ENCODE results near the gene CTSD.

CTSD gene

GRCh38 chr11:1743585-1744136 lies 20.1 kb downstream of the CTSD start:
- DNase-seq, result no peak

DNA sequence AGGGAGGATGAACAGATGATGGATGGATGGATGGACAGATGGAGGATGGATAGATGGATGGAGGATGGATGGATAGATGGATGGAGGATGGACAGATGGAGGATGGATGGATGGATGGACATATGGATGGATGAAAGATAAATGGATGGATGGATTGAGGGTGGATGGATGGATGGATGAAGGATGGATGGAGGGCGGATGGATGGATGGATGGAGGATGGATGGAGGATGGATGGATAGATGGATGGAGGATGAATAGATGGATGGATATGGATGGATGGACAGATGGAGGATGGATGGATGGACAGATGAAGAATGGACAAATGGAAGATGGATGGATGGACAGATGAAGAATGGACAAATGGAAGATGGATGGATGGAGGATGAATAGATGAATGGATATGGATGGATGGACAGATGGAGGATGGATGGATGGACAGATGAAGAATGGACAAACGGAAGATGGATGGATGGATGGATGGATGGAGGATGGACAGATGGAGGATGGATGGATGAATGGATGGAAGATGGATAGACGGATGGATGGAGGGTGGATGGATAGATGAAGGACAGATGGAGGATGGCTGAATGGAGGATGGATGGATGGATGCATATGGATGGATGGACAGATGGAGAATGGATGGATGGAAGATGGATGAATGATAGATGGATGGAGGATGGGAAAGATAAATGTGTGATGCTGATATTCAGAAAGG lies 20.7 kb downstream of the CTSD start:
- no peak for DNase-seq

DNA sequence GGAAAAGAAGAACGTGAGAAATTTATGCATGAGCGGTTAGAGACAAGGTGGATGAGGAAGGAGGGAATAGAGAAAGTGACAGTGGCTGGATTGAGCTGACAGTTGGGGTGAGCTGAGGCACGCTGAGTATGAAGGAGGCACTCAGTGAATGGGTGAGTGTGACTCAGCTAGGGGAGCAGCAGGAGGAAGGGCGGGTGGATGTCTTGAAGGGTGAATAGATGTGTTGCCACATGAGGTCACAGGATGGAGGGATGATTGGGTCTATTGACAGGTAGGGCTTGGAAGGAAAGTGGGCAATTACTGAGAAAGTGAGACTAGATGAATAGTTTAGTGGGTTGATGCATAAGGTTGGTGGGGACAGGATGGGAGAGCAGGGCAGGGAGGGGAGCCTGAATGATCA lies 21.4 kb downstream of the CTSD start:
- no peak for DNase-seq

DNA sequence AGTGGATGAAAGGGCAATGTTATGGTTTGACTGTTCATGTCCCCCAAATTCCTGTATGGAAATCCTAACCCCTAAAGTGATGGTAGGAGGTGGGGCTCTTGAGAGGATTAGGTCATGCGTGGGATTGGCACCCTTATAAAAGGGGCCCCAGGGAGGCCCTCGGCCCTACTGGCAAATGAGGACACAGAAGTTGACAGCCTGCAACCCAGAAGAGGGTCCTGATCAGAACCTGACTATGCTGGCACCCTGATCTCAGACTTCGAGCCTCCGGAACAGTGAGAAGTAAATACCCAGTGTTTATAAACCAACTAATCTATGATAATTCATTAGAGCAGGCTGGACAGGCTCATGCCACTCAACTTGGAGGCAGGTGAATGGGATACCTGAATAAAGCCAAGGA lies 22.0 kb downstream of the CTSD start:
- no peak for DNase-seq

- DNase-seq, result no peak
Measured at GRCh38 chr11:1740786-1741530, 22.8 kb downstream of the CTSD start.

GRCh38 chr11:1739576-1739975 lies 24.2 kb downstream of the CTSD start:
- no peak for DNase-seq

DNA sequence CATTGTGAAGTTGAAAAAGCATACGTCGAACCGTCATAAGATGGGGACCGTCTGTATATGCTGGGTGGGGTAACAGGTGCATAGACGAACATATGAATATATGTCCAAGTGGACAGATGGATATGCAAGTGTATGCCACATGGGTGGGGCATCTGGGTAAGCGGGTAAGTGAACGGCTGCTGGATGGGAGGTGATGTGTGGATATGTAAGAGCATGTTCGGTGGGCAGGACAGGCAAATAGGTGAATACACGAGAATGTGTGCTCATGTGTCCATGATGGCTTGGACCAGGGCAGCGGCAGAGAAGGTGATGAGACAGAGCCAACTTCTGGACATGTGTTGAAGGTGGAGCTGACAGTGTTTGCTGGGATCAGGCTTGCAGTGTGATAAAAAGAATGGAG lies 25.3 kb downstream of the CTSD start:
- no peak for DNase-seq

DNA sequence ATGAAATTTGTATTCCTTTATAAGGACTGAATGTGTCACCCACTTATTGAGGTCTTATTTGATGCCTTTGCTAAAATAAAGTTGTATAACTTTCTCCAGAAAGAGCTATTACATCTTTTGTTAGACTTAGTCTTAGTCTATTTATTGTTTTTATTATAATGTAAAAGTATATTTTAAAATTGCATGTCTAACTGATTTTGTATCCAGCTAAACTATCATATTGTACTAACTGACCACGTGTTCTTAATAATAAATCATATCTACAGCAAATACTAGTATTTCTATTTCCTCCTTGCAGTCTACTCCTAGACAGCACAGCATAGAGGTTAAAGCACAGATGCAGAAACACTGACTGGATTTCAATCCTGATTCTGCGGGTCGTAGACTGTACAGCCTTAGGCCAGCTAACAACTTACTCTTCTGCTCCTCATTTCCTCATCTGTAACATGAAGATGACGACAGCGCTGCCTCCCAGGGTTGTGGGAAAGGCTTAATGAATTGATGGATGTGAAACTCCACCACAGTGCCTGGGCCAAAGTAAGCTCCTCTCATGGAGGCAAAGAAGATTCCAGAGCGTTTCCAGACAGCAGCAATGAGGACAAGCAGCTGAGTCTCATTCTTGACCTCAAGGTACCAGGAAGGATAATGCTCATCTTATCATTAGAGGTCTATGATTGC lies 26.5 kb downstream of the CTSD start:
- no peak for DNase-seq

GRCh38 chr11:1736447-1736992 lies 27.2 kb downstream of the CTSD start:
- DNase-seq, result no peak

DNA sequence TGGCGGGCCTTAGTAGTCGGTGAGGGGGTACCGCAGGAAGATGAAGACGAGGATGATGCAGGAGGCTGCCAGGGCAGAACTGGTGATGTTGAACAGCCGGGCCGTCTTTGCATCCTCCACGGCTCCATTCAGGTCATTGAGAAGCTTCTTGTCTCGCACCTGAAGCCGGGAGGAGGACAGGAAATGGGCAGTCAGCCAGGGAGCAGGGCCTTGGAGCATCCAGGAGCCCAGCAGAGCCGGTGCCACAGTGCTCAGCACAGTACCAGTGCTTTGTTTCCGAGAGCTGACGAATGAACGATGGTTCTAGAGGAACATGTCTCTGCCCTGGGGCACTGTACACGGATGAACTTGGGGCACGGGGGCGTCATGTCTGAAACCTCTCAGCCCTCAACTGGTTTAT lies 28.5 kb downstream of the CTSD start:
- no peak for DNase-seq

- DNase-seq, result no peak
Measured at GRCh38 chr11:1734641-1735081, 29.1 kb downstream of the CTSD start.

GRCh38 chr11:1733716-1734640 lies 29.7 kb downstream of the CTSD start:
- DNase-seq, result no peak

DNA sequence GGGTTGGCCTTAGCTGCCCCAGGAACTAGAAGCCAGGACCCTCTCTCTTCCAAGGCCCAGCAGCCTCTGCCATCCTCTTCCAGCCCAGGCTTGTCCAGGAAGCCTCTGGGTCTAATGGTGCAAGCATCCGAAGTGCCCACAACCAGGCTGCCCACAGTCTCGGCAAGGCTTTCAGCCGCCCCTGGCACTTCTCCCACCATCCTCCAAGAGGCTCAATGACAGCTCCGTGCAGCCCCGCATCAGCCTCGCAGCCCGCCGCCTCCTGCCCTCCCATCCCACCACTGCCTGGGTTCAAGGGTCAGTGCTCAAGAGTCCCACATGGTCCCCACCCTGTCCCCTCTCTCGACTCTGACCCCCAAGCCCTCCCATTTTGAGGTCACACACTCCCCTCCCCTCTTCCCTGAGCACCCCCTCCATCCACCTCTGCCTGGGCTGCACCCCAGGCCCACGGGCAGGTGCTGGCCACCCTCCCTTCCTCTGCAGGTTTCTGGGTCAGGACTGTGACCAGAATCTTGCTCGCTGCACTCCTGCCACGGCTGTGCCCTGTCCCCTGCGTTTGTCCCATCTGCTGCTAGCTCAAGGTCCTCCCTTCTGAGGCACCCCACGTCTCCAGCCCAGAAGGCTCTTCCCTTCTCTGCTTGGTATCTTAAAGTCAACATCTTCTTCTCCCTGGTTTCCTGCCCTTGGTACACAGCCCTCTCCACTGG lies 30.6 kb downstream of the CTSD start:
- no peak for DNase-seq

DNA sequence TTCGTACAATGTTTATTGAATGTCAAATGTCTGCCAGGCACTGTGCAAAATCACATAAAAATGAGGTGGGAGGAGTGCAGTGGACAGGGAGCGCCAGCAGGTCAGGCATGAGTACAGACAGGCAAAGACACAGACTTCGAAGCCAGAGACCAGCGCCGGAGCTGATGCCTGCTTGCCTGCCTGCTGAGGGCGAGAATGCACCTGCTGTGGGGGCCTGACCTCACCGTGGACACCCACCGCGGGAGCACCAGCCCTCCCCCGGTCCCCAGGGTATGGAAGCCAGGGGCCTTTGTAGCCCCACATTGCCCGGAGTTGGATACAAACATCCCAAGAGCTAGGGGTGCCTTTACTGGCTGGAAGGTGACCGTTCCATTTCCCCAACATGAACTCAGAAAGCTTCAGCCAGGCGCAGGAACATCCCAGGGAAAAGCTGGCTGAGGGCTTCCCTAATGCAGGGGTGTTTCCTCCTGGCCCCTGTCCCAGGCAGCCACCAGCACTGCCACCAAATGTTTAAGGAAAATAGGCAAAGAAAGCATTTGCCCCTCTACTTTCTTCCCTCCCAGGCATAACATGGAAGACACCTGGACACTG lies 31.2 kb downstream of the CTSD start:
- DNase-seq, result no peak

DNA sequence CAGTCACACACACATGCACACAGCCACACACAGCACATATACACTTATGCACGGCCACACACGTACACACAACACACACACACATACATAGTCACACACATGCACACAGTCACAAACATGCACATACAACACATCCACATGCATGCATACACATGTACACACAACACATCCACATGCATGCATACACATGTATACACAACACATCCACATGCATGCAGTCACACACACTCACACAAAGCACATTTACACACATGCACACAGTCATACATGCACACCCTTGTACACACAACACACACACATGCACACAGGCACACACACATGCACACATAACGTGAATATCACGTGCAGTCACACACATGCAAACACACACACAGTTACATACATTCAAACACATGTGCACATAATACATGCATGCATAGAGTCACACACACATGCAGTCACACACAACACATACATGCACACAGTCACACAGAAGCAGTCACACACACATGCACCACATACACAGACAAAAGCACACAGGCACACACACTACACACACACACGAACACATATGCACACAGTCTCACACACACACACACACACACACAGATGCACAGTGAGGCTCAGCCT lies 32.2 kb downstream of the CTSD start:
- DNase-seq, result no peak

GRCh38 chr11:1730059-1730629 lies 33.6 kb downstream of the CTSD start:
- no peak for DNase-seq

DNA sequence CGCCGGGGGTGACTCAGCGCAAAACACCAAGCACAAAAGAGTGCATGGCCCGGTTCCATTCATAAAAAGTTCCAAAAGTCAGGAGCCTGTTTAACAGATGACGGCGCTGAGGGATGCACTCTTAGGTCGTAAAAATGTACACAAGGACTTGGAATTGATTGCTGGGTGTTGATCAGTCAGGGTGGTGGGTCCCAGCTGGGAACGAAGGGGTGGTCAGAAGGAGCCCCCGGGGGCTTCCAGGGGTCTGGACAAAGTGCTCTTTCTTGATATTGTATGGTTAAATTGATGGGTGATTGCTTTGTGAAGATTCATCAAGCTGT lies 34.1 kb downstream of the CTSD start:
- no peak for DNase-seq

- no peak for DNase-seq
Measured at GRCh38 chr11:1728931-1729691, 34.6 kb downstream of the CTSD start.

DNA sequence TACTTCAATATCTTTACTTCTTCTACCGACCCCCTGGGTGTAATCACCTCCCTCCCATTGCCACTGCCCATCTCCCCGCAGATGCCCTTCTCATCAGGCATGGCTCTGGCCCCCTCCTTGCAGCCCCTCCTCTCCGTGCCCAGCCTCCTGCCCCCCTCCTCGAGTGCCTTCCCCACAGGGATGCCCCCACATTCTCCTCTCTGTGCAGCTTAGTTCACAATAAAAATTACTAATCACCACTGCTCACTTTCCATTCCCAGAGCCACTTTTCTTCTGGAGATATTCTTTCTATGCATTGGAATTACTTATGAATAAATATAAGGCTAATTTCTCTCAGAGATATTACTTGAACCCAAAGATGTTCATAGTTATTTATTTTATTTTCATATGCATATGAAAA lies 35.4 kb downstream of the CTSD start:
- no peak for DNase-seq

- DNase-seq, result no peak
Measured at GRCh38 chr11:1727861-1728260, 35.9 kb downstream of the CTSD start.
